Muscle of back (tissue), 11 donors: ENCODE data around the gene CDH2. TPM values are rescaled to one million over a fixed set of nuclear protein-coding genes. Genes with fewer than 3 reads are reported as not detected.

Experiments
- DNase-seq, 3 donors: peaks; one replicate each; pipeline versions ENCODE4 v3.0.0 to v3.0.0-alpha.2; 2013
- polyA plus RNA-seq, 10 donors: library from polyadenylated mRNA; unstranded; fragments of 120-200 nt; gene quantifications; one replicate each; pipeline ENCODE4 v1.2.1, GENCODE V29; 2013; ENCODE audit not compliant: insufficient read length in 10 of 10

The CDH2 gene
- polyA plus RNA-seq, 10 donors: 3.9 to 8.4 (median 6.3) TPM

DNA sequence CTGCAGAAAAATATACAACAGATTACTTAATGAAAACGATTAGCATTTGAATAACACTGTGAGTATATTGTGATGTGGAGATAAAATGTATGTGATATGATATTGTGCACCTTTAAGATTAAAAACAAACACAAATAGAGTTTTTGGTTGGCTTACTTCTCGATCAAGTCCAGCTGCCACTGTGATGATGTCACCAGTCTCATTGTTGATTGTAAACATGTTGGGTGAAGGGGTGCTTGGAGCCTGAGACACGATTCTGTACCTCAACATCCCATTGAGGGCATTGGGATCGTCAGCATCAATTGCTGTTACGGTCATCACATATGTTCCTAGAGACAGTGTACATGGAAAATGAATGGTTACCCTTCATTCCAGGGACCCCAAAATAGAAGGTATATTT lies 174.1 kb downstream of the CDH2 start:
- DNase-seq: no peak

- no peak for DNase-seq
Measured at GRCh38 chr18:27996801-27997272, 180.1 kb downstream of the CDH2 start.

- no peak for DNase-seq
Measured at GRCh38 chr18:27995770-27996502, 181.0 kb downstream of the CDH2 start.

- DNase-seq: peak in 1 of 3 donors; percentile 18
Measured at GRCh38 chr18:27994571-27994970, 182.4 kb downstream of the CDH2 start.

DNA sequence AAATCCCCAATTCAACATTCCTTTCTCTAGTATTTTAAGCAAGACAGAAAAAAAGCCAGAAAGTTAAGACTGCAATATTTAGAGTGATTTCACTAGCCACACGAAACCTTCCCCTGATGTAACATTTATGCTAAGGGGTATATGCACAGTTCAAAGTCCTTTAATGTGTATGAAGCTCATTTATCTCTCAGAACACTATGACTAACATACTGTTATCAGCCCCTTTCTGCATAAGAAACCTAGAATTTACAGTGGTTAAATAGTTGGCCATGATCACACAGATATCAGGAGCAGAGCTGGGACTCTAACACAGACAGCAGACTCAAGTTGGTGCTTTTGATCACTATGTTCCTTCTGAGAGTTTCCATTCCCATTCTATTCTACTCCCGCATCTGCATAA lies 185.5 kb downstream of the CDH2 start:
- no peak for DNase-seq

DNA sequence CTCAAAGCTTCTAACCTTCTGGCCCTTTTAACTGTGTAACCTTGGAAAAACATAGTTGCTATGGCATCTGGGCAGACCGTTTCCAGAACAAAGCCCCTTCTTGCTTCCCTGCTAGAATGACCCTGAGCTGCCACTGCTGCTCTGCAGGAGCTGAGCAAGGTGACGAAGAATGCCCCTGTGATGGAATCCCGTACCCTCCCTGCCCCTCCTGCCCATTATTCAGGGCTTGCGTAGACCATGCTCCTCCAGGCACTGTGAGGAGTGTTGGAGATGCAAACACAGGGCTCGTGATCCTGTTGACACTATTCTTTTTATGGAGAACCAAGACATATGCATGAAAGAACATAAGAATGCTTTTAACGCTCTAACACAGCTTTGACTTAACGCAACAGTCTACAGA lies 191.1 kb downstream of the CDH2 start:
- DNase-seq: no peak

GRCh38 chr18:27983780-27984179 lies 193.2 kb downstream of the CDH2 start:
- DNase-seq: peak in 1 of 3 donors; percentile 35

GRCh38 chr18:27976806-27977408 lies 200.0 kb downstream of the CDH2 start:
- no peak for DNase-seq

GRCh38 chr18:27970321-27970720 lies 206.6 kb downstream of the CDH2 start:
- no peak for DNase-seq

DNA sequence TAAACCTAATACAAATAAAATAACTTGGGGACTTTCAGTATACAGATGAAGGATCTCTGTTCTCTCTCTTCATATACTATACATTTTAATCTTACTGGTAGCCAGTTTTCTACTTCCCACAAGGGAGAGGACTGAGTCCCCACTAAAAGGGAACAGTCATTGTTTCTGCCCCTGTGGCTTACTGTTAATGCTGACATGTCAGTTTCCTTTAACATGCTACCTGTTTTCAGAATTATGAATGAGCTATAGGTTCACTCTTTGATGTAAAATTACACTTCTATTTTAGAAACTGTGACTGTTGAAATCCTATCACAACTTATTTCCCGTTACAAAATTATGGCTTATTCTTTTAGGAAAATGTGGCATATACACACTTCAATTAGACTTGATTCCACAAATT lies 207.7 kb downstream of the CDH2 start:
- no peak for DNase-seq

DNA sequence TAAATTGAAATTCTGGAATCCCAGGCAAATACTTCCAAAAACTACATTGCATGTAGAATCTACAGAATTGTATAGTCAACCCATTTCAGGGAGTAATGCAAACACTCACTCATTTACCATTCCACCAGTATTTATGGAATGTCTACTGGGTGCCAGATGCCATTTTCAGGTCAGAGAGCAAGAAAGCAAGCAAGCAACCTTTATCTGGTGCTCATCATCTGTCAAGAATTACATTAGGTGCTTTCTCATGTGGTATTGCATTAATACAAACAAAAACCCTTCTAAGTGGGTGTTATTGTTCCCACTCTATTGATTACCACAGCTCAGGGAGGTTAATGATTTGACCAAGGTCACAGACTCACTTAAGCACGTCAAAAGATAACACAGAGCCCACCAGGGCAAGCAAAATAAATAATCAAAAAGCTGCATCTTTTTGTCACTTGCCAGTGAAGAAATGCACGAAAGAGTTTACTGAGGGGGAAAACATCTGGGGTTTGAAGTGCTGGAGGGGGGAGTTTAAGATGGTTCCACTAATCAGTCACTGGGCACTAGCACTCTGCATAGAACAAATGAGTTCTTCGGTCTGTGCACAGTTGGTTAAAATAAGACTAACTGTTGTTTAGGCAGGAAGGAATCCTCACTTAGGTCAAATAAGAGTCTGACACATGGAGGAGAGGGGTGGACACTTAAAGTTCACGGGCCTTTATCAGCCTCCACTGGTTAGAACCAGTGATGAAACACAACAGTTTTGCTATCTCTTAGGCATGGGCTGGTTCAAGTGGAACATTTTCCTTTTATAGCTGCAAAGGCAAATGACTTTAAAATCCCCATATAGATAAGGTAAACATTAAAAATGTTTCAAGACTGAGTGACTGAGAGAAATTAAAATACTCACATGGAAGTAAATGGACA lies 208.8 kb downstream of the CDH2 start:
- DNase-seq: peak in 1 of 3 donors; percentile 23

DNA sequence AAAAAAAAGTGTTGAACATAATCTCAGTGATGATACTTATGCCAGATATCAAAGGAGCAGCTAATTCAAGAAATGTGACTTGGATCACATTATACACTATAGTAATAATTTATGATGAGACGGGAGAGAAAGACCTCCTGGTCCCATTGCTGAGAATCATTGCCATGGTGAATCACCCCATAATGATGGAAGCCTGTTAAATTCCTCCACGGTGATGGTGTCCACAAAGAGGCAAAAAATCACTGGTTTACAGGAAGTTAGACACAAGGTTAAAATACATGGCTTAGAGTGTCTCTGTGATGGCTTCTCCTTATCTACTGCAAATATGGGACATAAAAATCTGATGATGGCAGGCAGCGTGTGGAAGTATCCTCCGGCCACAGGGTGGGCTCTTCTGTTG lies 210.0 kb downstream of the CDH2 start:
- DNase-seq: peak in 1 of 3 donors; percentile 25

GRCh38 chr18:27964811-27965210 lies 212.1 kb downstream of the CDH2 start:
- no peak for DNase-seq

GRCh38 chr18:27959101-27959500 lies 217.8 kb downstream of the CDH2 start:
- no peak for DNase-seq

- DNase-seq: no peak
Measured at GRCh38 chr18:27956001-27956640, 220.8 kb downstream of the CDH2 start.

- DNase-seq: no peak
Measured at GRCh38 chr18:27954226-27954625, 222.7 kb downstream of the CDH2 start.

DNA sequence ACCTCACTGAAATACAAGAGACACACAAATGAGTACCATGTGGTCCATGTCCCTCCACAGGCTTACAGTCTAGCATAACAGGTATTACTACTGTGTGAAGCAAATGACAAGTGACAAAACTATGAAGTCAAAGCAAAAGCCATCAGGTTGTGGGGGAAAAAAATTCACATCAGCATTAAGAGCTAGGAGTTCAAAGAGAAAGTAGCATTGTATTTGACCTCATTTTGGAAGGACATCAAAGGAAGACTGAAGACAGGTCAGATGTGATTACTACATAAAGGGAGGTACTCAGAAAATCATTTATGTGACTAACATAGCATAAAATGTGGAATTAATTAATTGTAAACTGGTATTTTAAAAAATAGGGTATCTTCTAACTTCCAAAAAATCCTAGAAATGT lies 224.2 kb downstream of the CDH2 start:
- DNase-seq: no peak

DNA sequence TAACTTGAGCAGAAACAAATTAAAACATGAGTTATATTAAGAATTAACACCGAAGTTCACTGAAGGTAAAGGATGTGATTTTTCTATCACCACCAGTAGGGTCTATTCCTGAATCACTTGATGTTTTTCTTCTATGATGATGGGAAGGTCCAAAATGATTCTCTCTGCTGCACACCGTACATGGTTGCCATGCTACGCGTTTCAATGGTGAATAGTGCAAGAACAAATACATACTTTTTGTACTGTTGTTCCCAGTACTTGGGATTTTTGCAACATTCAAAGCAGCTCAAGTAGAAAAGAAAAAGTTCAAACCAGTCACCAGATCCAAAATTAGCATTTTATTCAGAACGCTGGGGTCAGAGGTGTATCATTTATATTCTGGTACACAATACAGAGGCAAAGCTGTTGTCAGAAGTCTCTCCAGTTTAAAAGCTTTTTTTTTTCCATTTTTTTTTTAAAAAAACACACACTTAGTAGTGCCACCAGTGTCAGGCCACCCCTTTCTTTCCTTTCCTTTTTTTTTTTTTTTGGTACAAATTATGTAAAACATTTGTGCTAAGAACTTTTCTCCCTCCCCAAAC lies 226.2 kb downstream of the CDH2 start:
- no peak for DNase-seq

- no peak for DNase-seq
Measured at GRCh38 chr18:27948986-27949385, 227.9 kb downstream of the CDH2 start.

GRCh38 chr18:27942706-27943105 lies 234.2 kb downstream of the CDH2 start:
- DNase-seq: no peak

GRCh38 chr18:27931535-27931934 lies 245.4 kb downstream of the CDH2 start:
- no peak for DNase-seq

GRCh38 chr18:27922780-27923179 lies 254.2 kb downstream of the CDH2 start:
- DNase-seq: no peak
